Bronchial epithelial cell (primary cell): ENCODE data around the gene WDR7. TPM values are rescaled to one million over a fixed set of nuclear protein-coding genes. Genes with fewer than 3 reads are reported as not detected.

ENCODE experiments used
- DNase-seq: peaks from one replicate; pipeline ENCODE4 v3.0.0-alpha.2; 2010; ENCODE audit warnings: low read depth
- FAIRE-seq: peaks from 2 replicates; lab custom pipeline; 2011; peaks lifted over from hg19 to GRCh38; lab: Jason Lieb, UNC
- H3K27me3 ChIP-seq: 2 replicates; pipeline ENCODE4 v1.5.1; 2011; ENCODE audit warnings: low read length; ENCODE audit not compliant: control insufficient read depth, insufficient read depth
- H3K36me3 ChIP-seq: 2 replicates; pipeline ENCODE4 v1.5.1; 2011; ENCODE audit warnings: low read length; ENCODE audit not compliant: control insufficient read depth, insufficient read depth
- H3K4me3 ChIP-seq: 2 replicates; pipeline ENCODE4 v1.5.1; 2011; ENCODE audit warnings: mild to moderate bottlenecking, low read depth, low read length, control low read depth
- total RNA-seq: library from RNA; depleted of rRNA; stranded (reverse); fragments of >200 nt; gene quantifications from 2 replicates; pipeline ENCODE4 v1.2.1, GENCODE V29; 2014
- TF ChIP-seq, protein P1 (sequence below): IDR thresholded peaks from 2 replicates; pipeline ENCODE4 v1.5.1; 2011; ENCODE audit warnings: mild to moderate bottlenecking, moderate library complexity, low read length, control low read depth, inconsistent platforms; ENCODE audit not compliant: insufficient read depth, severe bottlenecking

WDR7 gene
- total RNA-seq, 1 donor from 2014 or later, result 14.5 TPM

DNA sequence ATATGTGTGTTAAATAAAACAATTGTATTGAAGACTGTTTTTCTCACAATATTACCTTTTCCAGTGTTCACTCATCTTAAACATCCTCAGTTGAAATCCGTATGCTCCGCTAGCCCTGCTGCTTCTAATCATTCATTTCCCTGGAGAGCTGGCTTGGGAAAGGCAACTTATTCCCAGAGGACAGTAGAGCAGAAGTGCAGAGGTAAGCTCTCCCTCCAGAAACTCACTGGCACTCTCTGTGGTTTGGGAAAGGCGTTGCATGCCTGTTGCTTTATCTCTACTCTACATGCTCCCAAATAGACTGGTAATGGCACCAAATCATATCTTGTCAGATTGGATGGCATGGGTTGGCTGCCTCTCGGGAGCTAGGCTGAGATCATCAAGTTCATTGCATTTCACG lies 378.6 kb downstream of the WDR7 start:
- H3K36me3 ChIP-seq, result no peaks in the 10 kb centered on the region
- no peaks in the 10 kb centered on the region for H3K27me3 ChIP-seq
- DNase-seq, result peak; percentile 18
- TF ChIP-seq, protein P1, sequence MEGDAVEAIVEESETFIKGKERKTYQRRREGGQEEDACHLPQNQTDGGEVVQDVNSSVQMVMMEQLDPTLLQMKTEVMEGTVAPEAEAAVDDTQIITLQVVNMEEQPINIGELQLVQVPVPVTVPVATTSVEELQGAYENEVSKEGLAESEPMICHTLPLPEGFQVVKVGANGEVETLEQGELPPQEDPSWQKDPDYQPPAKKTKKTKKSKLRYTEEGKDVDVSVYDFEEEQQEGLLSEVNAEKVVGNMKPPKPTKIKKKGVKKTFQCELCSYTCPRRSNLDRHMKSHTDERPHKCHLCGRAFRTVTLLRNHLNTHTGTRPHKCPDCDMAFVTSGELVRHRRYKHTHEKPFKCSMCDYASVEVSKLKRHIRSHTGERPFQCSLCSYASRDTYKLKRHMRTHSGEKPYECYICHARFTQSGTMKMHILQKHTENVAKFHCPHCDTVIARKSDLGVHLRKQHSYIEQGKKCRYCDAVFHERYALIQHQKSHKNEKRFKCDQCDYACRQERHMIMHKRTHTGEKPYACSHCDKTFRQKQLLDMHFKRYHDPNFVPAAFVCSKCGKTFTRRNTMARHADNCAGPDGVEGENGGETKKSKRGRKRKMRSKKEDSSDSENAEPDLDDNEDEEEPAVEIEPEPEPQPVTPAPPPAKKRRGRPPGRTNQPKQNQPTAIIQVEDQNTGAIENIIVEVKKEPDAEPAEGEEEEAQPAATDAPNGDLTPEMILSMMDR, result peak; percentile 49
- no peak overlapping the region for H3K4me3 ChIP-seq
- FAIRE-seq, result no peak

DNA sequence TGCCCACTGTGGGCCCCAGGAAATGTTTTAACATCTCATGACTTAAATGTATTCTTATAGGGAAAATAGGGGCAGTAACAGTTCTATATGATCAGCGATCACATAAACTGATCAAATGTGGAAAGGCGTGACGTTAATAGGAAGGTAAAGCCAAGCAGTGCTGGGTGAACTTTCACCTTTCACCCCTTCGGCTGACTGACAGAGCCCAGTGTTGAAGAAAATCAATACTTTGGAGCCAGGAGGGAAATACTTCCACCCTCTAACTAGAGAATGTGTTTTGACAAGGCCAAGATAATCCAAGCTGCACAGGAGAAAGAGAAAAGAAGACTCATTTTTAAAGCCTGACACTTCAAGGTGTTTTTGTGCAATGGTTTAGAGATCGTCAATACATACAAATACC lies 379.3 kb downstream of the WDR7 start:
- TF ChIP-seq, protein P1, result no peak
- Histone ChIP-seq H3K4me3 (no peak overlapping the region), H3K36me3 (no peaks in the 10 kb centered on the region), H3K27me3 (no peaks in the 10 kb centered on the region)
- no peak for DNase-seq
- no peak for FAIRE-seq

DNA sequence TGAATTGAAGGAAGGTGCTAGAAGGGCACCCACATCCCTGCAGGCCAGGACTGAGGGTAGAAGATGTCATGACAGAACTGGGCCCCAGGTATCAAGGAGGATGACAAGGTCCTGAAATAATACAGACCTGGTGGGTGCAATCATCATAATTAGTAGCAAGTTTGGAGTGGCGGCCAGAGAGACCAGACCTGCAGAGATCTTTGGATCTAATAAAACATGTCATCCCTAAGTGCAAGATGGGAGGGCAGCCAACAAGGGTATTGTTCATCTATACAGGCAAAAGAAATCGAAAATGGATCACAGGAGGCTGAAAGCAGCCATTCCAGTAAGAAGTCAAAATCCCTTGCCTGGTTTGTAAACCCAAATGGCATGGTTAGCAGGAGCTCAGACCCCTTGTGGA lies 384.4 kb downstream of the WDR7 start:
- DNase-seq (no peak), FAIRE-seq (no peak)
- H3K4me3 ChIP-seq, result no peak overlapping the region

DNA sequence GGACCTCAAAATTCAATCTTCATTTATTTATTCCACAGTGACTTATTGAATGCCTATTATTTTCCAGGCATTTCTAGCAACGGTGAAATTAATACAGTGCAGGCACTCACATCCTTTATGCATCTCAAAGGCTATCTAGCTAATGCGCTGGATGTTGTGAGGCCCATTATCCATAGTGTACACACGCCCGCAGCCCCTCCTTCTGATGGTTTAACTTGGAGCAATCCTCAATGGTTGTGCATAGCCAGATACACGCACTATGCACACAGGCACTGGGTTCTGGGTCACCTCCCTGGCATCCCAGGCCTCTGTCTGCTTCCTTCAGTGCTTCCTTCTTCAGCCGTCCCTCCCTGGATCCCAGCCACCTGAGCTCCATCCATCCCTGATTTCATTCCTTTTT lies 387.2 kb downstream of the WDR7 start:
- TF ChIP-seq, protein P1, result no peak
- FAIRE-seq, result no peak
- no peaks in the 10 kb centered on the region for H3K36me3 ChIP-seq
- no peak overlapping the region for H3K4me3 ChIP-seq
- no peaks in the 10 kb centered on the region for H3K27me3 ChIP-seq
- no peak for DNase-seq

More for the DNA sequence above, 384.4 kb downstream of the WDR7 start:
- TF ChIP-seq, protein P1, result no peak
- no peaks in the 10 kb centered on the region for H3K27me3 ChIP-seq
- no peaks in the 10 kb centered on the region for H3K36me3 ChIP-seq

DNA sequence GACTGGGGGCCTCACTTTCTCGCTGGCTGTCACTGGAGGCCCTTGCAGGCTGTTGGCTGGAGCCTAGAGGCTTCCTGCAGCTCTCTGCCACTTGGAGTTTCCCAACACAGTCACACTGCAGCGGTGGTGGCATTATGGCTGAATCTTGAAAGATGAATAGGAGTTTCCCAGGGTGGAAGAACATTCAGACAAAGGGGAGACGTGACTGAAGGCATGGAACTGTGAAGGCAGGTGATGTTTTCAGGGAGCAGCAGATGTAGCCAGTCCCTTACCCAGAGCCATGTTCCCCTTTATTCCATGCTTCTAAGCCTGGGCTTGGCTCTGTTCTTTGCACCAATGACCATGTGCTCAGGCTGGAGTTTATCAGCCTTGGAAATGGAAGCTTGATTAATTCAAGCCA lies 389.0 kb downstream of the WDR7 start:
- TF ChIP-seq, protein P1, result no peak
- DNase-seq (no peak), FAIRE-seq (no peak)
- H3K27me3 ChIP-seq, result no peaks in the 10 kb centered on the region
- no peaks in the 10 kb centered on the region for H3K36me3 ChIP-seq
- no peak overlapping the region for H3K4me3 ChIP-seq

DNA sequence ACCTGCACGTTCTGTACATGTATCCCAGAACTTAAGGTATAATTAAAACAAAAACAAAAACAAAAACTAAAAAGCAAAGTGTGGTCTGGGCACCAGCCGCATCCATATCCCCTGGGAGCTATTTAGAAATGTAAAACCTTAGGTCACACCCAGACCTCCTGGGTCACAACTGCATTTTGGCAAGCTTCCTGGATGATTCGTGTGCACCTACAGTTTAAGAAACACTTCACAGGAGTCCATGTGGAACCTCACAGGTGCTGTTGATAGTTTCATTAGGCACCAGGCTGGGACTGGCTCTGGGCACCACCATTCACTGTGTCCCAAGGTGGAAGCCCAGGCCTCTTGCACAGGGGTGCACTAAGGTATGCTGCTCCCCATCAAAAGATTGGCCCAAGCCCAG lies 392.1 kb downstream of the WDR7 start:
- no peak for DNase-seq

More for the DNA sequence above, 392.1 kb downstream of the WDR7 start:
- Histone ChIP-seq H3K27me3 (no peaks in the 10 kb centered on the region), H3K4me3 (no peak overlapping the region), H3K36me3 (no peaks in the 10 kb centered on the region)
- no peak for FAIRE-seq
- TF ChIP-seq, protein P1, result no peak
